Measurements from ENCODE around the gene NDUFA12. TPM values are rescaled to one million over a fixed set of nuclear protein-coding genes. Genes with fewer than 3 reads are reported as not detected.

Gene NDUFA12
- total RNA-seq, 3 donors from 2014 or later (not counting 1 experiment from before 2014, with no cell fraction given): 67.7 to 91.5 (median 69.6) TPM

GRCh38 chr12:94977766-94978468, 25.6 kb downstream of the NDUFA12 start:
- Mint-ChIP-seq H3K36me3 (no peaks in the 10 kb centered on the region), H3K4me3 (no peak overlapping the region), H3K4me1 (peaks cover 44 to 48% of the 10 kb centered on the region in 2 donors), H3K27me3 (ENCODE audit: low read depth in 2 of 2) (no peaks in the 10 kb centered on the region), H3K27ac (peak overlapping the region in 1 of 2 donors; percentile 44), H3K9me3 (no peaks in the 10 kb centered on the region)
- Histone ChIP-seq H3K4me1 (ENCODE audit: control insufficient read depth, insufficient read depth, low read length) (peaks cover 9% of the 10 kb centered on the region), H3K4me3 (ENCODE audit: low read length) (no peak overlapping the region), H3K36me3 (ENCODE audit: control insufficient read depth, insufficient read depth, low read length) (peaks cover 4% of the 10 kb centered on the region), H3K27ac (ENCODE audit: low read length) (no peak overlapping the region), H3K27me3 (ENCODE audit: control insufficient read depth, insufficient read depth, low read length) (no peaks in the 10 kb centered on the region), H3K9me3 (ENCODE audit: control insufficient read depth, insufficient read depth, low read length) (no peaks in the 10 kb centered on the region)
- ATAC-seq: no peak
- WGBS (ENCODE audit: insufficient coverage): 96% methylated on average over 4 of the region's 4 CpGs
- TF ChIP-seq CTCF (IDR thresholded peaks at IDR 0.05): no peak
- no peak for DNase-seq
- intact Hi-C loops (cut with micrococcal nuclease): no loop called here

GRCh38 chr12:94973221-94973620, 30.3 kb downstream of the NDUFA12 start:
- H3K27me3 Mint-ChIP-seq (ENCODE audit: low read depth in 2 of 2): no peaks in the 10 kb centered on the region
- intact Hi-C loops (cut with micrococcal nuclease): no loop called here
- Histone ChIP-seq H3K9me3 (ENCODE audit: control insufficient read depth, insufficient read depth, low read length) (no peaks in the 10 kb centered on the region), H3K27me3 (ENCODE audit: control insufficient read depth, insufficient read depth, low read length) (no peaks in the 10 kb centered on the region), H3K36me3 (ENCODE audit: control insufficient read depth, insufficient read depth, low read length) (peaks cover 7% of the 10 kb centered on the region), H3K4me1 (ENCODE audit: control insufficient read depth, insufficient read depth, low read length) (peaks cover 3% of the 10 kb centered on the region), H3K27ac (ENCODE audit: low read length) (no peak overlapping the region), H3K4me3 (ENCODE audit: low read length) (no peak overlapping the region)
- ATAC-seq: no peak
- no peaks in the 10 kb centered on the region for H3K36me3 Mint-ChIP-seq
- TF ChIP-seq CTCF (IDR thresholded peaks at IDR 0.05): no peak
- peaks cover 24 to 25% of the 10 kb centered on the region in 2 donors for H3K4me1 Mint-ChIP-seq
- DNase-seq: no peak
- WGBS (ENCODE audit: insufficient coverage): 93% methylated on average over 4 of the region's 5 CpGs
- H3K4me3 Mint-ChIP-seq: no peak overlapping the region
- peak overlapping the region in 1 of 2 donors; percentile 2 for H3K27ac Mint-ChIP-seq
- no peaks in the 10 kb centered on the region for H3K9me3 Mint-ChIP-seq

DNA sequence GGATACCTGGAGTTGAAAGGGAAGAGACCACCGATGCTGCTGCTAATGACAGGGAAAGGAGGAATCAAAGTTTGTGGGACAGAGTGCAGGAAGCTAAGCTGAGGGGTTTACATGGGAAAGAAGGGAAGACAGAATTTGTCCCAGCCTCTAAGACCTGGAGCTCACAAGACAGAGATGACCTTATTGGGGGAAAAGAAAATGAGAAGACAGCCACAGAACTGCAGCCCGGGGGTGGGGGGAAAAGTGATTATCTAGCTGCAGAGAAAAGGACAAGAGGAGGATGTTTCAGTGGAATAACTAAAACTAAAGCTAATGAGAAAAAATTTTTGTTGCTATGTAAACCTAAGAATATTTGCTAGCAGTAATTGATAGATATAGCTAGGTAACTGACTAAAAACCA, 30.7 kb downstream of the NDUFA12 start:
- peaks cover 7% of the 10 kb centered on the region for H3K36me3 ChIP-seq (ENCODE audit: control insufficient read depth, insufficient read depth, low read length)
- Mint-ChIP-seq H3K27ac (peak overlapping the region in 1 of 2 donors; percentile 2), H3K9me3 (no peaks in the 10 kb centered on the region), H3K4me3 (no peak overlapping the region), H3K27me3 (ENCODE audit: low read depth in 2 of 2) (no peaks in the 10 kb centered on the region), H3K4me1 (peaks cover 20 to 21% of the 10 kb centered on the region in 2 donors), H3K36me3 (no peaks in the 10 kb centered on the region)
- TF ChIP-seq CTCF (IDR thresholded peaks at IDR 0.05): no peak
- WGBS (ENCODE audit: insufficient coverage): 96% methylated on average over 2 of the region's 2 CpGs
- no peaks in the 10 kb centered on the region for H3K9me3 ChIP-seq (ENCODE audit: control insufficient read depth, insufficient read depth, low read length)
- no peak for ATAC-seq
- H3K27ac ChIP-seq (ENCODE audit: low read length): no peak overlapping the region
- H3K4me1 ChIP-seq (ENCODE audit: control insufficient read depth, insufficient read depth, low read length): peaks cover 3% of the 10 kb centered on the region
- no peak for DNase-seq
- H3K27me3 ChIP-seq (ENCODE audit: control insufficient read depth, insufficient read depth, low read length): no peaks in the 10 kb centered on the region
- intact Hi-C loops (cut with micrococcal nuclease): no loop called here
- no peak overlapping the region for H3K4me3 ChIP-seq (ENCODE audit: low read length)

DNA sequence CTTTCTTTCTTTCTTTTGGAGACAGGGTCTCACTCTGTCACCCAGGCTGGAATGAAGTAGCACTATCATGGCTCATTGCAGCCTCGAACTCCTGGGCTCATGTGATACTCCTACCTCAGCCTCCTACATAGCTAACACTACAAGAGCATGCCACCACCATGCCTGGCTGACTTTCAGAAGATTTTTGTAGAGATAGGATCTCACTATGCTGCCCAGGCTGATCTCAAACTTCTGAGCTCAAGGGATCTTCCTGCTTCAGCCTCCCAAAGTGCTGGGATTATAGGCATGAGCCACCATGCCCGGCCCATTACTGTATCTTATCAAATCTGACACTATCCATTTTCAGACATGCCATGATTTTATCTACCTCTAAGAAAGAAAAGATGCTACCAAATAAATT, 31.6 kb downstream of the NDUFA12 start:
- Mint-ChIP-seq H3K36me3 (no peaks in the 10 kb centered on the region), H3K4me1 (peaks cover 17 to 18% of the 10 kb centered on the region in 2 donors), H3K27me3 (ENCODE audit: low read depth in 2 of 2) (no peaks in the 10 kb centered on the region), H3K9me3 (no peaks in the 10 kb centered on the region), H3K4me3 (no peak overlapping the region), H3K27ac (peak overlapping the region in 1 of 2 donors; percentile 68)
- ATAC-seq (no peak), DNase-seq (no peak)
- Histone ChIP-seq H3K27ac (ENCODE audit: low read length) (no peak overlapping the region), H3K4me3 (ENCODE audit: low read length) (no peak overlapping the region), H3K9me3 (ENCODE audit: control insufficient read depth, insufficient read depth, low read length) (no peaks in the 10 kb centered on the region), H3K27me3 (ENCODE audit: control insufficient read depth, insufficient read depth, low read length) (no peaks in the 10 kb centered on the region), H3K4me1 (ENCODE audit: control insufficient read depth, insufficient read depth, low read length) (no peaks in the 10 kb centered on the region), H3K36me3 (ENCODE audit: control insufficient read depth, insufficient read depth, low read length) (peaks cover 7% of the 10 kb centered on the region)
- no peak for TF ChIP-seq CTCF (IDR thresholded peaks at IDR 0.05)
- intact Hi-C loops (cut with micrococcal nuclease): no loop called here
- WGBS (ENCODE audit: insufficient coverage): 96% methylated on average over 2 of the region's 2 CpGs

All from natural killer cell (primary cell).